Left ventricle myocardium inferior (tissue), 1 donor: ENCODE measurements around the gene PLEKHA4. TPM values are rescaled to one million over a fixed set of nuclear protein-coding genes. Genes with fewer than 3 reads are reported as not detected.
"Not testable (repeated sequence)": the region's sequence is repeated elsewhere in the genome, so short reads cannot be mapped to it uniquely, and the experiment has no call there.

Experiments
- DNase-seq: peaks from one replicate; pipeline ENCODE4 v3.0.0-alpha.2; 2020
- H3K27ac ChIP-seq: fragments of 200-600 bp; replicated peaks from 2 replicates; pipeline ENCODE4 v1.8.0; 2021
- H3K27me3 ChIP-seq: fragments of 200-600 bp; 2 replicates; pipeline ENCODE4 v1.8.0; 2021; ENCODE audit warnings: low read depth
- H3K36me3 ChIP-seq: fragments of 200-600 bp; 2 replicates; pipeline ENCODE4 v1.8.0; 2021
- H3K4me1 ChIP-seq: fragments of 200-600 bp; 2 replicates; pipeline ENCODE4 v1.8.0; 2021
- H3K4me3 ChIP-seq: fragments of 200-600 bp; 2 replicates; pipeline ENCODE4 v1.8.0; 2021; ENCODE audit warnings: mild to moderate bottlenecking, moderate library complexity
- H3K9me3 ChIP-seq: fragments of 200-600 bp; replicated peaks from 2 replicates; pipeline ENCODE4 v1.8.0; 2021
- CTCF ChIP-seq: fragments of 200-600 bp; IDR thresholded peaks from 2 replicates; pipeline ENCODE4 v1.8.0; 2021; ENCODE audit warnings: antibody characterized with exemption, mild to moderate bottlenecking, borderline replicate concordance
- intact Hi-C: fragments of 100-400 bp; cut with micrococcal nuclease; formaldehyde crosslinking; loops from one replicate; pipeline ENCODE4 v1.11.0; 2022
- total RNA-seq: library from RNA; stranded (reverse); fragmentation: NEBNext Ultra II Directional; extraction: Animal tissue kit (Norgen Biotek cat#: 25700); gene quantifications from one replicate; pipeline ENCODE4 v1.2.1, GENCODE V29; 2021
- donor health status: DM: no; HTN: yes; CAD: no; lungs with severe emphysema.

PLEKHA4 gene
- total RNA-seq, 1 donor from 2014 or later, result 24.7 TPM

GRCh38 chr19:48900477-48901406, 32.3 kb upstream of the PLEKHA4 start:
- peaks cover 46% of the 10 kb centered on the region for H3K4me1 ChIP-seq
- DNase-seq, result no peak
- TF ChIP-seq CTCF, result no peak
- H3K27ac ChIP-seq, result peak overlapping the region; percentile 95
- intact Hi-C loops, result loop anchor here (10.0 kb wide), 1 partner anchor 54 kb away; the partner anchor contains the start of gene BAX
- H3K27me3 ChIP-seq, result no peaks in the 10 kb centered on the region
- H3K36me3 ChIP-seq, result peaks cover 32% of the 10 kb centered on the region
- H3K9me3 ChIP-seq, result no peaks in the 10 kb centered on the region
- H3K4me3 ChIP-seq, result peak overlapping the region; percentile 92

- H3K27me3 ChIP-seq, result no peaks in the 10 kb centered on the region
- H3K9me3 ChIP-seq, result no peaks in the 10 kb centered on the region
- H3K36me3 ChIP-seq, result peaks cover 24% of the 10 kb centered on the region
- peaks cover 54% of the 10 kb centered on the region for H3K4me1 ChIP-seq
- intact Hi-C loops, result loop anchor here (10.0 kb wide), 1 partner anchor 55 kb away; the partner anchor contains the start of gene BAX
- peak within 1 kb of the TSS; percentile 95 for H3K27ac ChIP-seq
- peak; percentile 55 for TF ChIP-seq CTCF
- H3K4me3 ChIP-seq, result peak within 1 kb of the TSS; percentile 92
- peak; percentile 99 for DNase-seq
Measured at GRCh38 chr19:48899781-48900476, 31.5 kb upstream of the PLEKHA4 start, which contains the start of gene NUCB1. NUCB1 (plus strand) TSS chr19:48900312; CDS start chr19:48900797, 485 bp downstream.

GRCh38 chr19:48899386-48899749, 31.0 kb upstream of the PLEKHA4 start:
- H3K27me3 ChIP-seq, H3K9me3 ChIP-seq, DNase-seq, intact Hi-C loops: not testable (repeated sequence)
- peaks cover 18% of the 10 kb centered on the region for H3K36me3 ChIP-seq
- peaks cover 55% of the 10 kb centered on the region for H3K4me1 ChIP-seq
- peak overlapping the region; percentile 92 for H3K4me3 ChIP-seq
- peak overlapping the region; percentile 95 for H3K27ac ChIP-seq

GRCh38 chr19:48897181-48897580, 28.8 kb upstream of the PLEKHA4 start:
- no peak overlapping the region for H3K27ac ChIP-seq

GRCh38 chr19:48896191-48896720, 27.8 kb upstream of the PLEKHA4 start:
- Histone ChIP-seq H3K36me3 (no peaks in the 10 kb centered on the region), H3K27me3 (no peaks in the 10 kb centered on the region), H3K27ac (peak overlapping the region; percentile 65), H3K4me3 (peak overlapping the region; percentile 67), H3K4me1 (peaks cover 36% of the 10 kb centered on the region), H3K9me3 (no peaks in the 10 kb centered on the region)
- intact Hi-C loops, result no loop called here
- peak; percentile 65 for DNase-seq
- no peak for TF ChIP-seq CTCF

More at GRCh38 chr19:48897181-48897580, 28.8 kb upstream of the PLEKHA4 start:
- Histone ChIP-seq H3K4me1 (peaks cover 46% of the 10 kb centered on the region), H3K9me3 (no peaks in the 10 kb centered on the region), H3K27me3 (no peaks in the 10 kb centered on the region), H3K4me3 (no peak overlapping the region), H3K36me3 (peaks cover 8% of the 10 kb centered on the region)
- no peak for TF ChIP-seq CTCF
- no peak for DNase-seq
- intact Hi-C loops, result no loop called here
